GM23338 (cell line): Measurements from ENCODE around the gene TNFAIP3. TPM values are rescaled to one million over a fixed set of nuclear protein-coding genes. Genes with fewer than 3 reads are reported as not detected.

Experiments
- CREB1 ChIP-seq: fragments of 250-450 bp; sonication (Bioruptor Pico); IDR thresholded peaks from 2 replicates; pipeline ENCODE4 v1.5.0; 2020; ENCODE audit warnings: low read depth, mild to moderate bottlenecking, moderate library complexity
- ETS1 ChIP-seq: IDR thresholded peaks from 2 replicates; pipeline ENCODE4 v1.6.1; 2016; ENCODE audit warnings: antibody characterized with exemption
- EZH2 ChIP-seq: fragments of 200-600 bp; sonication (generic); IDR thresholded peaks from one replicate; pipeline ENCODE4 v1.8.0; 2017; ENCODE audit warnings: antibody characterized with exemption, mild to moderate bottlenecking, low read depth; ENCODE audit not compliant: unreplicated experiment
- EZH2phosphoT487 ChIP-seq: fragments of 200-600 bp; sonication (generic); IDR thresholded peaks from one replicate; pipeline ENCODE4 v1.8.1; 2018; ENCODE audit warnings: antibody characterized with exemption; ENCODE audit not compliant: unreplicated experiment
- JUNB ChIP-seq: IDR thresholded peaks from one replicate; pipeline ENCODE4 v1.6.1; 2016; ENCODE audit warnings: antibody characterized with exemption; ENCODE audit not compliant: unreplicated experiment
- NANOG ChIP-seq: IDR thresholded peaks from 2 replicates; pipeline ENCODE4 v1.6.1; 2016; ENCODE audit warnings: antibody characterized with exemption, borderline replicate concordance
- POLR2AphosphoS5 ChIP-seq: IDR thresholded peaks from 2 replicates; pipeline ENCODE4 v1.6.1; 2016; ENCODE audit warnings: antibody characterized with exemption, low read depth
- REST ChIP-seq: IDR thresholded peaks from one replicate; pipeline ENCODE4 v1.6.1; 2018; ENCODE audit warnings: antibody characterized with exemption; ENCODE audit not compliant: unreplicated experiment
- ZNF114 ChIP-seq: fragments of 250-450 bp; sonication (Bioruptor Pico); IDR thresholded peaks from 2 replicates; pipeline ENCODE4 v1.5.0; 2020; ENCODE audit warnings: mild to moderate bottlenecking, moderate library complexity
- ZNF331 ChIP-seq: fragments of 250-450 bp; sonication (Bioruptor Pico); IDR thresholded peaks from 2 replicates; pipeline ENCODE4 v1.5.0; 2020; ENCODE audit warnings: low read depth, mild to moderate bottlenecking, moderate library complexity
- ZNF462 ChIP-seq: fragments of 250-450 bp; sonication (Bioruptor Pico); IDR thresholded peaks from 2 replicates; pipeline ENCODE4 v1.5.0; 2020; ENCODE audit warnings: mild to moderate bottlenecking, moderate library complexity
- polyA plus RNA-seq: library from polyadenylated mRNA; unstranded; fragments of >200 nt; fragmentation: Nextera tagmentation; extraction: Ambion mirVana; gene quantifications from 2 replicates; pipeline ENCODE4 v1.2.1, GENCODE V29; 2016
- total RNA-seq: library from RNA; depleted of rRNA; stranded (reverse); fragments of >200 nt; shearing (Covaris generic); gene quantifications from 2 replicates; pipeline ENCODE4 v1.2.3, GENCODE V29; 2014

The TNFAIP3 gene
- total and polyA plus RNA-seq, 2 experiments from 2014 or later: 2.1 to 2.3 TPM

GRCh38 chr6:137852346-137852745 lies 14.7 kb upstream of the TNFAIP3 start (continued):
- TF ChIP-seq ZNF462 (no peak), ETS1 (no peak), JUNB (no peak), NANOG (no peak), ZNF114 (CRISPR knock-in tag) (no peak), EZH2 (no peak), REST (no peak), CREB1 (CRISPR knock-in tag) (no peak), POLR2AphosphoS5 (no peak), ZNF331 (CRISPR knock-in tag) (no peak), EZH2phosphoT487 (no peak)
